Mucosa of gallbladder (tissue), 1 donor: ENCODE results near the gene MED22. TPM values are rescaled to one million over a fixed set of nuclear protein-coding genes. Genes with fewer than 3 reads are reported as not detected.

Experiments used
- DNase-seq: peaks from one replicate; pipeline ENCODE4 v3.0.0-alpha.2; 2020; ENCODE audit warnings: low spot score
- total RNA-seq: library from RNA; stranded (reverse); gene quantifications from one replicate; pipeline ENCODE4 v1.2.1, GENCODE V29; 2021
- donor health status: DM: no; HTN: no; CAD: no.

MED22 gene
- total RNA-seq, 1 donor from 2014 or later, result 28.7 TPM

DNA sequence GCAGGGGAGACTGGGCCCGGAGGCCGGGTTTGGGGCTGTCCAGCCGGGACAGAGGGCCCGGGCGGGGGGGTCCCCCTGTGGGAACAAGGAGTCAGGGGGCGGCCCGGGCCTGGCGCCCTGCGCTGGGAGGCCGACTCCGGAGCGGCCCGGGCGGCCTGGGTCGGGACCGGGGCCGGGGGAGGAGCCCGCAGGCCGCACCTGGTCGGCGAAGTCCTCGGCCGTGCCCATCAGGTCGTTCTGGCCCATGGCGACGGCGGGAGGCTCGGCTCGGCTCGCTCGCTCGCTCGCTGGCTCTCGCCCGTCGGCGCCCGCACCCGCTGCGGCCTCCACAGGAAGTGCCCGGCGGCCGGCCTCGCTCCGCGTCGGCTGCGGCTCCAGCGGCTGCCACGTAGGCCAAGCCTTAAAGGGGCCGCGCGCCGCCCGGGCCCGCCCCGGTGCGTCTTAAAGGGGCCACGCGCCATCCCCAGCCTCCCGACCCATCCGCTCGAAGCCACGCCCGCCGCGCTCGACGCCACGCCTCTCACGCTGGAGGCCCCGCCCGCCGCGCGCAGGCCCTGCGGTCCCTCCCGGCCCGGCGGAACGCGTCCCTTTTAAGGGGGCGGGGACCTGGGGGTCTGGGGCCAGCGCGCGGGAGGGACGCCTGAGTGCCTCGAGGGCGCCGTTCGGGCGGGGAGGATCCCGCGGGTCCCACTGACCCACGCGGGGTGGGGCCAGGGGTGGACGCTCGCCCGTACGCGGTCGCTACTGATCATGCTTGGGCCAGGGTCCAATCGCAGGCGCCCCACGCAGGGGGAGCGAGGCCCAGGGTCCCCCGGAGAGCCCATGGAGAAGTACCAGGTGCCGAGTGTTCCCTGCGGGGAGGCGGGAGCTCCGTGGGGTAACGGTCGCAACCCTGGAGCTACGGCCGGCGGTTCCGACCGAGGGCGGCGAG, 28.1 kb upstream of the MED22 start, which contains the start of the genes STKLD1 and SURF4:
TSS of gene STKLD1 (plus strand) at position 643 of the 931 bp plus-strand sequence. CDS start at position 751, 108 bp downstream.
TSS of gene SURF4 (minus strand) at position 337 of the 931 bp plus-strand sequence. CDS start at position 246, 91 bp downstream.
- peak; percentile 97 for DNase-seq

DNA sequence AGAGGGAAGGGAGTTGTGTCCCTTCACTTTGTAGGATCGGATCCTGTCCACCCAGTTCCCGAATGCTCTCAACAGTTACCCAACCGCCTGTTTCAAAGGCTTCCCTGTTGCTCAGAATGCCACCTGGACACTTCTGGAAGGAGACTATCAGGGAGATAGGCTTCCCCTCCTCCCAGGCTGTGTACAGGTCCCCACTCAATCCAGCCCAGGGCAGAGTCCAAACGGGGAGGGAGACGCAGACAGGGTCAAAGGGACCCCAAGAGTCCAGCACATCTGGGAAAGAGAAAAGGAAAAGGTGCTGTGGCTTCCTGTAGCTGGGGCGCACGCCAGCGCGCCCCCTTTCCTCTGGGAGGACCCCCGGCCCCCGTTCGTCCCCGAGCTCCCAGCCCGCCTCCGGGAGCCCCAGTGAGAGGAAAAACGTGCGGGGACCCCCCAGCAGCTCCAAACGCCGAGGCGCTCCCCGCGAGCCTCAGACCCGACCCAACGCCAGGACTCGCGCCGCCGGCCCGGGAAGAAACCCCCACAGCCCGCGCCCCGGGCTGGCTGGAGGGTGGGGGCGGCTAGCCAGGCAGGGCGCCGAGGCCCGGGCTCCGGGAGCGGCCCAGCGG, 27.3 kb upstream of the MED22 start:
- peak; percentile 27 for DNase-seq

DNA sequence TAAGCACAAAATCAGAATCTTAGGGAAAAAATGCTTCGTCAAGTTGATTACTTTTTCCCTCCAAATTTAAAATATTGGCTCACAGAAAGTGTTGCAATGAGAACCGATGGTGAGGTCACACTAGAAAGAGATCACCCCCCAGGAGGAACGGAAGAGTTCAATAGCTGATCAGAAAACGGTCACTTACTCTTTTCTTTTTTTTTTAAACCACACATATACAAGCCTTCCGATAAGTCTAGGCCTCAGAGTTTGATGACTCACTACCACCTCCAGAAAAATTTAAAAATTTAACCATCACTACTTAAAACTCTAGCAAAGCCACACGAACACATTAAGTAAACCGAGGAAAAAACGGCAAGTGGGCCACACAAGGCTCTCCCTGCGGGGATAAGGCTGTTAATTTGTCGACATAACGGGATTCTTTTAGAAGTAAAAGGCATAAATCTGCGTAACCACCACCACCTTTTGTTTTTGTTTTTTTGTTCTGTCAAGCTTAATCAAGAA, 26.7 kb upstream of the MED22 start:
- DNase-seq, result no peak

DNA sequence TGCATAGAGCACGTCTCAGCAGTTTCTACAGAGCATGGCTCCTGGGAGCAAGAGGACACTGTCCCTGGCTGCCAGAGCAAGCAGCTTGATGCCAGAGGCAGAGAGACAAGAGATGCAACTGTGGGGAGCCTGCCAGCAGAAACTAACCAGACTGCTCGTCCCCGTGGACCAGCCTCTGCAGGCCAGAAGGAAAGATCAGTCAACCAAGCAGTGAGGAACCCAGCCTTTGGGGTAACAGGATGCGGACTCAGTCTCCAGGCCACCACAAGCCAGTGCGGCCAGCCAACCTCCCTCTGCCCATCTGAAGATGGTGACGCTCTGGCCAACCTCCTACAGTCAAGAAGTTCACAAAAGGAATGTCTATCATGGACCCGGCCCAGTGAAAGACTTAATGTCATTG, 24.2 kb upstream of the MED22 start:
- DNase-seq, result no peak

DNA sequence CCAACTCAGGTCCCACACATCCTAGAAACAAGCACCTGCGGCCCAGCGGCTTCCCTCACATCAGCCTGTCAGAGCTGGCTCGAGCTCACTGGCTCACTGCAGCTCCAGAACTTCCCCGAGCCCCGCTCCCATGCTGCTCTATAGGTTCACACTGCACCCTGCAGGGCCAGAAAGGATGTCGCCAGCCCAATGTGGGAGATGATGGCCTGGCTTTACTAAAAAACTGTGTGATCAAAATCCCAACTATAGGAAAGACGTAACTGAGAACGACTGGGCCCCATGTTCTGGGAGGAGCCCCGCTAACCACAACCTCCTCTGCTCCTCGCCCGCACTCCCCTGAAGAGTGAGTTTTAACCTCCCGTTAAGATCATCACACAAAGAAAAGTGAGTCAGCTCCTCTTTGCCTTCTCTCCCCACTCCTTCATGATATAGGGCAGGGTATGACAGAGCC, 23.4 kb upstream of the MED22 start:
- no peak for DNase-seq

DNA sequence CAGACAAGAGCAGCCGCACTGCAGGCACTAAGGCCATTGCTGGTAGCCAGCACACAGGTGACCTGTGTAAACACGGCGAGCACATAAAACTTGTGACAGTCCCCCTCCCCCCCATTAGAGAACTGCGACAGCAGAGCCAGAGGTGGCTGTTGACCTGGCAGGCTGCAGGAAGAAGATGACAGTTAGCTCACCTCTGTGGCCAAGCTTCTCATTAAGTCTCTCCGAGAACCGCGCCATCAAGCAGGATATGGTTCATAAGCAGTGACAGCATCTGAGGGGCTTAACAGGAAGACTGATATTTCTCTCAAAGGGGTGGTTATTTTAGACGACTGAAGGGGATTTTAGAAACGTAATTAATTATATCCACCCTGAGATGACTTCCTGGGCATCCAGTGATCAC, 22.8 kb upstream of the MED22 start:
- DNase-seq, result no peak

DNA sequence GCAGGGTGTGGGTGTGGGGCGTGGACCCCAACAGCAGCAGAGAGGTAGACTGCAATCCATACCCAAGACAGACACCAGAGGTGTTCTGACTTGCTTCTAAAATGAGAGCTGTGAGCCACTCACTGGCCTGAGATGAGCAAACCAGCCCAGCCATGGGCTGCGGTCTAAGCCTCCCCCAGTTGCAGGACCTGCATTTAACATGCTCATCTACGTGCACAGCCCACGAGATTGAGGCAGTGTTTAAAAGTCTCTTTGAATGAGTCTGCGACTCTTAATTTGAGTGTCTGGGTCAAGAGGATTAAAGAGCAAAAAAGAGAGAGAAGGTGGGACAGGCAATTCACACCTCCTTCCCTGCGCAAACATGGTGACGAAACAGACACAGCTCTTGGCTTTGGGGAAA, 22.0 kb upstream of the MED22 start:
- no peak for DNase-seq

DNA sequence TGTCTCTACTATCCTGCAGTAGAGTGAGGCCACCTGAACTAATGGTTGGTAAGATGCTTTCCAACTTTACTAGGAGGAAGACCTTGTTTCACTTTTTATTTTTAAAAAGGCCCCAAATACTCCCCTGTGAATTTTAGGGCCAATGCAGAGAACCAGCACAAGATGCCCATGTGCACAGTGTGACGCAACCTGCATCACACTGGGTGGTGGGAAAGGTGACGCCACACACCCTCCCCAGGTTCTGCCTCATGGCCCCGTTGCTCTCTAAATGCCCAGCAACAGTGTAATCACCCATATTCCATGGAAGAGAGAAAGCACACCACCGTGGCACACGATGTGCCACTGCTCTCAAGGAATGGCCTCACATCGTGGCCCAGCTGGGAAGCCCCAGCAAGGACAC, 21.5 kb upstream of the MED22 start:
- no peak for DNase-seq

DNA sequence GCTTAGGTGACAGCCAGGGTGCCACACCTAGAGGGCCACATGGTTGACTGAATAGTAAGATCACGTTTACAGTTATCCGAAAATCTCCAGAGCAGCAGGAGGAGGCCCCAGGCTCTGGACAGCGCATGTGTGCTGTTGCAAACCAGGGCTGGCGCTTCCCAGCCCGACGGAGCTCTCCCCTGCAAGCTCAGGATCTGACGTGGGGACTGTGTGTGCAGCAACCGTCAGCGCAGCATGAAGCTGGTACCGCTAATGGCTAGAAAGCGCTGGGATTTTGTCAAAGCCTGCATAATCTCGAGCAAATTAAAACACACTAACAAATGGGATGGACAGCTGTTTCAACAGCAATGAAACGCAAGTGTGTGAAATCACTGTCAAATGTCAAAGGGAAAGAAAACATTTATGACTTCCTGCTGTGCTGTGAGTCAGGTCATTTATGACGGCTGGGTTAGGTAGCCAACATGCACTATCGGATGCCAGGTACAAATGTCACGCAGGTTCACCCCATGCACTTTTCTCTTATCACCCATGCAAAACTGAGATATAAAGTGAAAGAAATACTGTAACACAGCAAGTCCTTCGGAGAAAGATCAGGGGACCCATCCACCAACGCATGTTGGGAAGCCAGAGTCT, 20.4 kb upstream of the MED22 start:
- no peak for DNase-seq

DNA sequence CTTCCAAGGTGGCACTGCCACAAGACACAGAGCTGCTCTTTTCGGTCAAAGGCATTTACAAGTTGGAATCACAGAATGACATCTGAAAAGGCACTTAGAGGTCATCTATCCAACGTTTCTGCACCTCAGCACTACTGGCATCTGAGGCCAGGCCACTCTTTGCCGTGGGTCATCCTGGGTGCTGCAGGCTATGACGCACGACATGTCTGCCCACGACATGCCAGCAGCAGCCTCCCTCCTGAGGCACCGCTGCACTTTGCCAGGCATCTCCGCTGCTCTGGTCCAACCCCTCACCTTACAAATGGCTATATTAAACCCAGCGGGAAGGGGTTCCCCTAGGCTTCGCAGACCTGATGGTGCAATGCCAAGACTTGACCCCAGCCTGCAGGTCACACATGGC, 19.8 kb upstream of the MED22 start:
- DNase-seq, result no peak

DNA sequence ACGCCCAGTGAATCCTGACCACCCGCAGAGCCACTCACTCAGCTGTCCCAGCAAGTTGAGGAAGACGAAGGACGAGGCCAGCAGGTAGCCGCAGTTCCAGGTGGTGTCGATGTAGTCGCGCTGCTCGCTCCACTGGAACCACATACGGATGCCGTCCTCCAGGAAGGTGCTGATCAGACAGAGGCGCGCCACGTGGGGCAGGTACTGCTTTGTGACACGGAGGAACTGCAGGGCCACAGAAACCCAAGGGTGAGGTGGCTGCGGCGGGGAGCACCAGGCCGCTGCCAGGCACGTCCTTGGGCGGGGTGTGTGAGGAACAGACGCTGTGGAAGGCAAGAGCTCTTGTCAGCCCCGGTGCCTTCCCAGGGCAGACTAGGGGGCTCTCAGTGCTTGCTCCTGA, 19.3 kb upstream of the MED22 start:
- no peak for DNase-seq

DNA sequence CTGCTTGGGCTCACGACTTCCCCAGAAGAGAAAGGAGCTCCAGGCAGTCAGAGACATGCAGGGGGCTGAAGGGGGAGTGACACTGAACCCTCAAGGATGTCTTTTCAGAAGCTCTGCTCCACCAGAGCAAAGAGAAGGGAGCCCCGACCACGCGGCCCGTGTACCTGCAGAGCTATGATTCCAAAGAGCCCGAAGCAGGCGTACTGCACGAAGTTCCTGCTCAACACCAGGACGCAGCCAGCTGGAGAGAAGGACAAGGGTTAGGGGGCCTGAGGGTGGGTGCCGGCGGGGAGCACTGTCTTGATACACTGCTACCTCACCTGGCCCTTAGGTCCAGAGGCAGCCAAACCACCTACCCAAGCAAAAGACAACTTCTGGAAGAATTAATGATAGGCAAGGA, 18.5 kb upstream of the MED22 start:
- no peak for DNase-seq

DNA sequence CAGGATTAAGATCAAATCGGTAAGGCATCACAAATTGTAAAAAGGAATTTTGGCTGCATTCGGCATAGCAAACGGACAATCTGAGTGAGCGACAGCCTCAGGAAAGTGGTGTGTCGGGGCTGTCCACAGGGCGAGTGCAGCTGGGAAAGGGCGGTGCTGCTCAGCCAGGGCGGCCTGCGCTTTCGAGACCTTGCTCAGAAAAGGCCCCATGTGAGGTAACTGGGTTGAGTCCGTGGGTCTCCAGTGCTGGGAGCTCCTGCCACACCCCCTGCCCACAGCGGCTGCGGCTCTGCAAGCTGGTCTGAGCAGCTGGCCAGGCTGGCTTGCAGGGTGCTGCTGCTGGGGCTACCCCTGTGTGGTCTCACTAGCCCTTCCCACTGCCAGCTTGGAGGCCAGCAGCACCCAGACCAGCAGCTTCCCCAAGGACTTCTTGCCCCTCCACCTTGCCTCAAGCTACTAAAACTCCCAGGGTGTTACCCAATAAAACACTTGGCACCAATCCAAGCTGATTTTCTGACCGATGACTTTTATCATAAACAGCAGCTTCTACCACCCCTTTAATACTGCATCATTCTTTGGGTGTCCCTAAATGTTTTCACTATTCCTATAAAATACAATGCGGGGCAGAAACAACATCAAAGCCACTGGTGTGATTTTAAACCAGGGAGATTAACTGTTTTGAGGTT, 14.6 kb upstream of the MED22 start:
- DNase-seq, result no peak

DNA sequence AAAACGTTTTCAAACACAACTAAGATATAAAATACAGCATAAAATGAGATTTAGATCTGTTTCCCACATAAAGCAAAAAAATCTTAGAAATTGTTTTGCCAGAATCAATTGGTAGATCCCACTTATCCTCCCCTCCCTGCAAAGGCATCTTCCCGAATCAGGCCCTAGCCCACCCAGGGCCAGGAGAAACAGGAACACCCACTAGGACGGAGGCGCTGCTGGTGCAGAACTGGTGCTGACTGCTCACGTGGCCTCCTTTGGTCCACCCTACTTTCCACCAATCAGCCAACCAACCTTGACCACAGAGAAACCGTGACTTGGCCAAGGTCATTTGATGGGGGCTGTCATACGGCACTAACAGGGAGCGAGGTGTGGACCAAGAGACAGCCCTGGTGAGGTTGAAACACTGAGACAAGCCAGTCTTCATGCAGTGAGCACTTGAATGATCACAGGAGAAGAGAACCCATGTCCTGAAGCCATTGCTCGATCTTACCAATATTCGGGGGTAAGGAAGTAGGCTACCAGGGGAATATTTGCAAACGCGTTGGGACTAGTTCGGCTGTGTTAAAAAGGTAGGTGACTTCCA, 13.7 kb upstream of the MED22 start:
- no peak for DNase-seq

DNA sequence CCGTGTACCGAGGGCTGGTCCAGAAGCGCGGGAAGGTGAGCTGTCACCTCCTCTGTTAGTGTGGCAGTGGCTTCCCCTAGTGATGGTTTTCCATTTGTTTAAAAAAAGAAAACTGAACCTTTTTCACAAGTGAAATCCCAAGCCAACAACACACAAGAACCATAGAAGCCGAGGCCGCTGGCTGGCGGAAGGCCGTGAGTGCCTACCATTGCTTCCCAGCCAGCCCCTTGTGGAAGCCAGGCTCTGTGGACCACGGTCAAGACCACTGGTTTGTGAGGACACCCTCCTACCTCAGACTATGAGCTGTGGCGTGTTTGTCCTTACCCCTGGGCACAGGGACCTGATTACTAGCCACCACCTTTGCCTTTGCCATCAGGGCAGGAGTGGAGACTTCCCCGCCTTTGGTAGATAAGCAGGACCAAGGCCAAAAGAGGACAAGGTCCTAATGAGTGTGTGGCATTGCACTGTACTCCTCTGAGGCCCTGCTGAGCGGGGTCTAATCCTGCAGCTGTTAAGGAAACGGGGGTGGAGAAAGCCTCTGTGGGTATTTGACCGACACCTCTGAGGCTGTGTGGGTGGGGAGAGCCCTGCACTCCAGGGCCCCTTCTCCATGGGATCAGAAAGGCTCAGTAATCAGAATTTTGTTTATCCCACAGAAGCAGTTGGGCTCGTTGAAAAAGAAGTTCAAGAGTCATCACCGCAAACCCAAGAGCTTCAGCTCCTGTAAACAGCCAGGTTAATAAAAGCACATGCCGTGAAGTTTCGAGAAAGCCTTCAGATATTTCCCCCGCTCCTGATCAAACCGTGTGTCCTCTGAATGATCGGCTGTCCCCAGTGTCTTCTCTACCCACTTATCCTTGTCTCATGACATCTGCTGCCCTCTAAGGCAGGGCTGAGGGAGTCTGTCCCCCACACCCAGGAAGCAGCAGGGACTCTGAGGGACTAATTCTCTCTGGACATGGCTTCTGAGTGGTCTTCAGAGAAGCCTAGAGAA, 12.8 kb upstream of the MED22 start:
- DNase-seq, result no peak

DNA sequence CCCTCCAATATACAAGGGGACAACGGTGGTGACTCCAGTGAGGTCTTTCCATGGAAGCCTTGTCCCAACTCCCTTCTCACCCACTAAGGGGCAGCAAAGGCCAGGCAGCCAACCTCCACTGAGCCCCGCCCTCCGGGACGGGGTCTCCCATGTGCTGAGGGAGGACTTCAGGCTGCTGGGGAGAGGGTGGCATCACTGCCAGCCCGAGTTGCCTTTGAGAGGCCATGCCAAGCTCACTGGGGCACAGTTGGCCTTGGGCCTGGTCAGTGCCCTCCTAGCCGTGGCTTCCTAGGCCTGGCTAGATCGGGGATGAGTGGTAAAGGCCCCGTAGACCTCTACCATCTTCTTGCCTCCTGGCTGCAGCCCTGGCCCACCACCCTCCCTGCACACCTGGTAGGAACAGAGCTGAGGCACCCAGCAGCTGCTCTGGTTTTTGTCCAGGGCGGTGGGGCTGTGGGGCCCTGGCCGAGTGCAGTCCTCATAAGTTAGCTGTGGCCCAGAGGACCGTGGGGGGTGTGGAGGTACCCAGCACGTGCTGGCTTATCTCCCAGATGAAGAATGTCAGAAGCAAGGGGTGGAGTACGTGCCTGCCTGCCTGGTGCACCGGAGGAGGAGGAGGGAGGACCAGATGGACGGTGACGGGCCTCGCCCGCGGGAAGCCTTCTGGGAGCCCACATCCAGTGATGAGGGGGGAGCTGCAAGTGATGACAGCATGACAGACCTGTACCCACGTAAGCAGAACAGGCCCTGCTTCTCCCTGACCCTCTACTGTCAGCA, 11.7 kb upstream of the MED22 start:
- DNase-seq, result no peak

DNA sequence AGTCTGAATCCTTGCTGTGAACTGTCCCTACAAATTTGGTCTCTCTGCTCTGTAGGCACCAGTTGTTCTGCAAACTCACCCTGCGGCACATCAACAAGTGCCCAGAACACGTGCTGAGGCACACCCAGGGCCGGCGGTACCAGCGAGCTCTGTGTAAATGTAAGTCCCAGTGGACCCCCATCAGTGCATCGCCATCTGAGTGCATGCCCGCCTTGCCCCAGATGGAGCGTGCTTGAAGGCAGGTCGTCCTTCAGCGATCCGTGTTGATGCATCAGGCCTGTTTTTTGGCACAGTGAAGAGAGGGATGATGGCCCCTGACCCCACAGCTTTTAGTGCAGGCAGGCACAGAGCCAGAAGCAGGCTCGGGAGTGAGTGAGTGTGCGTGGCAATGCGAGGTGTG, 9.7 kb upstream of the MED22 start:
- no peak for DNase-seq

DNA sequence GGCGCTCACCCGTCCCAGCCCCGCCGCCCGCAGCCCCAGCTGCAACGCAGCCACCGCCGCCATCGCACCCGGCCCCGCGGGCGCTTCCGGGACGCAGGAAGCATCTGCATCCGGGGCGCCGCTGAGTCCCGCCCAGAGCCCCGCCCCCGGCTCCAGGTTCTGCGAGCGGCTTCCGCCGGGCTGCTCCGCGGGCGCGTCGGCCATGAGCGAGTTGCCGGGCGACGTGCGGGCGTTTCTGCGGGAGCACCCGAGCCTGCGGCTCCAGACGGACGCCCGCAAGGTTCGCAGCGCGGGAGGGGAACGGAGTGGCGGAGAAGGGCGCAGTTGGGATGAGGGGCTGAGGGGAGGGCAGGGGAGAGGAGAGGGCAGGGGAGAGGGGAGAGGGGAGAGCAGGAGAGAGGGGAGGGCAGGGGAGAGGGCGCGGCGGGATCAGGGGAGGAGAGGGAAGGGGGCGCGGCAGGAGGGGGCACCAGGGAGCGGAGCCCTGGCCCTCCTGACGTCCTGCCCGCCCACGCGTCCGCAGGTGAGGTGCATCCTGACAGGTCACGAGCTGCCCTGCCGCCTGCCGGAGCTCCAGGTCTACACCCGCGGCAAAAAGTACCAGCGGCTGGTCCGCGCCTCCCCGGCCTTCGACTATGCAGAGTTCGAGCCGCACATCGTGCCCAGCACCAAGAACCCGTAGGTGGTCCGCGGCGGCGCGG, 8.6 kb upstream of the MED22 start, which contains the start of the genes SURF1 and SURF2:
TSS of gene SURF1 (minus strand) at position 97 of the 701 bp plus-strand sequence. CDS start at position 63, 34 bp downstream.
TSS of gene SURF2 (plus strand) at position 160 of the 701 bp plus-strand sequence. CDS start at position 203, 43 bp downstream.
- peak; percentile 89 for DNase-seq
